ENCODE results near the gene MAG. TPM values are rescaled to one million over a fixed set of nuclear protein-coding genes. Genes with fewer than 3 reads are reported as not detected.
A peak's percentile ranks its signal among the peaks of the same experiment; 100 is the strongest.

MAG gene
- total and polyA plus RNA-seq, 2 of the 13 experiments (the other 11 are each of a cell fraction or from before 2014, with no cell fraction given), result 0.20 to 1.3 TPM

GRCh38 chr19:35352448-35353304 lies 60.7 kb downstream of the MAG start (continued):
- peak; percentile 48; the same call in 1 of the 2 replicates for TF ChIP-seq BORCS8-MEF2B (CRISPR knock-in tag; IDR thresholded peaks at IDR 0.05)
- TF ChIP-seq TCF12 (IDR thresholded peaks at IDR 0.05), result no peak
- no peak for TF ChIP-seq TCF12 (CRISPR knock-in tag; IDR thresholded peaks at IDR 0.05)
- TF ChIP-seq CREB1 (IDR thresholded peaks at IDR 0.05), result 0 out of 2 replicates have a peak, but pooled peaks have one; percentile 10
- no peak for TF ChIP-seq CREB1 (CRISPR knock-in tag; IDR thresholded peaks at IDR 0.05)
- peak; percentile 65; the same call in 1 of the 2 replicates for TF ChIP-seq HNF1B (CRISPR knock-in tag; IDR thresholded peaks at IDR 0.05)
- peak; percentile 43; the same call in 1 of the 2 replicates for TF ChIP-seq ZMYM3 (CRISPR knock-in tag; IDR thresholded peaks at IDR 0.05)
- TF ChIP-seq MEF2D (CRISPR knock-in tag; IDR thresholded peaks at IDR 0.05), result 0 out of 2 replicates have a peak, but pooled peaks have one; percentile 28
- no peak for TF ChIP-seq ZNF800 (CRISPR knock-in tag; IDR thresholded peaks at IDR 0.05)
- peak; percentile 74; the same call in 1 of the 2 replicates for TF ChIP-seq ETV5 (CRISPR knock-in tag; IDR thresholded peaks at IDR 0.05; ENCODE audit: borderline replicate concordance)
- no peak for TF ChIP-seq ZNF282 (IDR thresholded peaks at IDR 0.05; ENCODE audit: partially characterized antibody)
- no peak for TF ChIP-seq MTF1 (CRISPR knock-in tag; IDR thresholded peaks at IDR 0.05)
- no peak for TF ChIP-seq ZHX1 (CRISPR knock-in tag; IDR thresholded peaks at IDR 0.05; ENCODE audit: low read depth)
- 0 out of 2 replicates have a peak, but pooled peaks have one; percentile 40 for TF ChIP-seq MED1 (CRISPR knock-in tag; IDR thresholded peaks at IDR 0.05)
- no peak for TF ChIP-seq PAX8 (CRISPR knock-in tag; IDR thresholded peaks at IDR 0.05; ENCODE audit: borderline replicate concordance)
- peak; percentile 37; the same call in 1 of the 2 replicates for TF ChIP-seq THAP9 (CRISPR knock-in tag; IDR thresholded peaks at IDR 0.05; ENCODE audit: borderline replicate concordance)
- TF ChIP-seq AHR (CRISPR knock-in tag; IDR thresholded peaks at IDR 0.05), result no peak
- no peak for TF ChIP-seq HINFP (CRISPR knock-in tag; IDR thresholded peaks at IDR 0.05; ENCODE audit: low read depth)
